Measurements from ENCODE around the gene CIB4.

Gene CIB4

DNA sequence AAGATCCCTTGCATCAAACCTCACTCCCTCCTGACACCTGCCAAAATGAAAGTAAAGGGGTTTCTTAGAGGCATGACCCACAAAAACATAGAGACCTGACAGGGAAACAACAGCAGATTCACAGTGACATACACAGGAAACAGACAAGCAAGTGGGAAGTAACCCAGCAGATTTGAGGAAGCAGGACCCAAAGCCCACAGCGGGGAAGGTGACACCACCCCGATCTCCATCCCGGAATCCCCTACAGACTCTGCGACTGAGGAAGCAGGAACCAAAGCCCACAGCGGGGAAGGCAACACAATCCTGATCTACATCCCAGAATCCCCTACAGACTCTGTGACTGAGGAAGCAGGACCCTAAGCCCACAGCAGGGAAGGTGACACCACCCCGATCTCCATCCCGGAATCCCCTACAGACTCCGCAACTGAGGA is 21.6 kb downstream of the CIB4 start:
- no peak for DNase-seq

DNA sequence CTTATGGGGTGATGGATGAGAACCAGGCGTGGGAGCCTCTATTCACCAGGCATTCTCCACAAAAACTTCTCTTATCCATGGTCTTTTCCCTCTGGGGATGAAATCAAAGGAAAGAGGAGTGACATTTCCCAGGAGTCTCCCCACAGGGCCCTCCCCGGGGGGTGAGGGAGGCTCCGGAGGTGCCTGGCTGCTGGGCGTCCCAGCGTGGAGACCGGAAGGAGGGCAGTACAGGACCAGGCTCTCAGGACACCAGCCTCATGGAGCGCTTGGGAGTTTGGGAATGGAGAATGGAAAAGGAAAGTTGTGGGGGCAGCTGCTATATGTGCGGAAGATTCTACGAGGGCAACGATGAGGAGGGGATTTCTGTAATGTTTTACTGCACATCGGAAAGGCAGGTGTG is 22.1 kb downstream of the CIB4 start:
- no peak for DNase-seq

GRCh38 chr2:26618611-26619010 is 22.6 kb downstream of the CIB4 start:
- no peak for DNase-seq

- DNase-seq: no peak
Measured at GRCh38 chr2:26617588-26618083, 23.5 kb downstream of the CIB4 start.

DNA sequence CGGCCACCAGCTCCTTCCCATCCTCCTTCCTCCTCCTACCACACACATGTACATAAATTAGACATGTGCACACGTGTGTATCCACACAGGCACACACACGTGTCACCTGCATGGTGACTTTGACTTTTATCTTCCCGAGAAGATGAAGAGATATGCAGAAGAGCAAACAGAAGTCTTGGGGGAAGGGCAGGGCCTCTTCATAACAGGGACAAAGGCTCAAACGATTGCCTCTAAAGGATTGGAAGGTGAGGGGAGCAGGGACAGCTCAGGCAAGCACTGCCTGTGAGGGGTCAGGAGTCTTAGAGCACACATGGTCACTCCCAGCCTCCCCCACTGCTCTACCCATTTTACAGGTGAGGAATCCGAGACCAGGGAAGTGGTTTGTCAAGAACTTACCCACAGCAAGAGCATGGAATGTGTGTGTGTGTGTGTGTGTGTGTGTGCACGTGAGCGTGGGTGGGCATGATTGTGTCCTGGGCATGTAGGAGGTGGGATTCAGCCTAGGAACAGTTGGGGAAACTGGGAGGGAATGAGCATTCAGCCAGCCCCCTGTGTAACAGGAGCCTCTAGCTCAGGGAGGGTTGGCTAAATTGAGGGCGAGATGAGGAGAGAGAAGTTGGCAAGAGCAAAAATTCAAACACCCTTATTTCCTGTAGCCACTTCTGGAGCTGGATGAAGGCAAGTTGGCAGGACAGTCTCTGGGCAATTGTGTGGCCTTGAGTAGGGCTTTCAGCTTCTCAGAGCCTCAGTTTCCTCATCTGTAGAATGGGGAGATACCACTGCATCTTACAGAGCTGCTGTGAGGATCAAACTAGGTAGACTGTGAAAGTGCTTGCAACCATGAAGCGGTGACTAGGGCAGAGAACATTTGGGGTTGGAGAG is 24.2 kb downstream of the CIB4 start:
- no peak for DNase-seq

GRCh38 chr2:26615860-26616705 is 25.1 kb downstream of the CIB4 start:
- DNase-seq: no peak

GRCh38 chr2:26615336-26615859 is 25.8 kb downstream of the CIB4 start:
- DNase-seq: no peak

- no peak for DNase-seq
Measured at GRCh38 chr2:26614216-26615138, 26.7 kb downstream of the CIB4 start.

DNA sequence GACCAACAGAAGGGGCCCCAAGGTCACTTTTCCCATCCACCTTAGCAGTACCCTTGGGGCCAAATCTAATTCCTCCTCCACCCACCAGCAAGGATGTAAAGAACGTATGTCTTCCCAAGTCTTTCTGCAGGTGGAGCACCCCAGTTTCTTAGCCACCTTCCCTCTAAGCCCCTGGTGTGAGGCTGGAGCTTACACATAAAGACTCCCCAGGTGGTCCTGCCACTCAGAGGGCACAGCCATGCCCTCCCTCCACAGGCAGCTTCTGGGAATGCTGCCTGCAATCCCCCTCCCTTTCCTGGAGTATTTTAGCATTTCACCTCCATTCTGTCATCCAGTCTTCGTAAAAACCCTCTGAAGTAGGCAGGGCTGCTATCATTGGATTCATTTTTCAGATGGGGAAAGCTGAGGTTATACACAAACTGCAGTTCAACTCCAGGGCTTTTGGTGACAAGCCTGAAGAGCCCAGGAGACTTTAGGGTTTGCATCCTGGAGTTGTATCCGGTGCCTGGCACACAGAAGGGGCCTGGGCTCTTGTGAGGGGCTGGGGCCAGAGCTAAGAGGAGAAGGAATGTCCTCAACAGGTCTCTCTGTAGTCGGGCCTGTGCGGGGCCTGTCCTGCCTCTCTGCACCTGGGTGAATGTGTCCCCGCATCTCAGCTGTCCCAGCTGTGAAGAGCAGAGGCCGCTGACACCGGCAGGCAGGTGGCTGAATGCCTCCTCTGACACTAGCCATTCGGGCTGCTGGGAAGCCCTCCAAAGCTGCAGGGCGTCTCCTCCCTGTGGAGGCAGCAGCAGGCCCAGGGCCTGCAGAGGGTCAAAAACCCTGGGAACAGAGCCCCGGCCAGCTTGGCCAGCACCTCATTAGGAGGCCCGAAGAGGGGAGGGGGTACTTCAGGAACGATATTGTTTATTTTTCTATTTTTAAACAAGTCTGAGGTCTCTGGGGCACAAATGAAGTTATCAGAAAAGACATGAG is 27.6 kb downstream of the CIB4 start:
- no peak for DNase-seq

GRCh38 chr2:26612522-26613240 is 28.5 kb downstream of the CIB4 start:
- DNase-seq: no peak

- no peak for DNase-seq
Measured at GRCh38 chr2:26612034-26612433, 29.1 kb downstream of the CIB4 start.

- DNase-seq: no peak
Measured at GRCh38 chr2:26610504-26611335, 30.4 kb downstream of the CIB4 start.

DNA sequence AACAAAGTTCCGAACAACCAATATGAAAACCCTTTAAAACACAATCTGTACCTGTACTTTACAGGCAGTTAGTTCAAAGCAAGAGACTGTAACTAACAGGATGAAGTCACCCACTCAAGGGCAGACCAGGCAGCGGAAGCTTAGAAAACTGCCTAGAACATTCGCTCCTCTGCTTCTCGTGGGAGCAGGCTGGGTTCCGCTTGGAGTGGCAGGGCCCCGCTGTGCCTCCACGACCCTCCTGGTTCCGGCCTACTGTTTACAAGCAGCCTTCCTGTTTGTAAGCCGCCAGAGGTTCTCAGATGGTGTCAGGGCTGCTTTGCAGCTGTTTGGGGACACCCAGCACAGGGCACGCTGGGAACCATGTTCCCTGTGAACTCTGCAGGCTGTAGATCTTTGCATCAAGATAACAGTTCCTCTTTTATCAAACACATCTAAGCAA is 31.3 kb downstream of the CIB4 start:
- no peak for DNase-seq

GRCh38 chr2:26609205-26609631 is 31.9 kb downstream of the CIB4 start:
- DNase-seq: no peak

GRCh38 chr2:26608557-26608956 is 32.6 kb downstream of the CIB4 start:
- DNase-seq: no peak

- no peak for DNase-seq
Measured at GRCh38 chr2:26607698-26608097, 33.5 kb downstream of the CIB4 start.

- DNase-seq: no peak
Measured at GRCh38 chr2:26606847-26607190, 34.3 kb downstream of the CIB4 start.

GRCh38 chr2:26605999-26606846 is 34.9 kb downstream of the CIB4 start:
- DNase-seq: no peak
